ENCODE data around the gene ALG2. TPM values are rescaled to one million over a fixed set of nuclear protein-coding genes. Genes with fewer than 3 reads are reported as not detected.

The ALG2 gene
- polyA plus RNA-seq, 1 donor from 2014 or later = 15.8 TPM

GRCh38 chr9:99172124-99173091, 49.3 kb downstream of the ALG2 start:
- Histone ChIP-seq H4K20me1 (ENCODE audit: insufficient read depth) (no peaks in the 10 kb centered on the region), H3F3A (ENCODE audit: insufficient read depth, low read length, poor library complexity, severe bottlenecking) (no peaks in the 10 kb centered on the region), H3K36me3 (ENCODE audit: insufficient read depth, low read length) (no peaks in the 10 kb centered on the region), H3K9me3 (ENCODE audit: low read length) (no peaks in the 10 kb centered on the region), H3K4me3 (ENCODE audit: low read length) (peak overlapping the region; percentile 15), H3K79me2 (replicated peaks; ENCODE audit: insufficient read depth, low read length) (no peaks in the 10 kb centered on the region), H2AFZ (ENCODE audit: low read depth, low read length) (no peak overlapping the region), H3K27ac (ENCODE audit: low read length) (peak overlapping the region; percentile 34), H3K4me2 (ENCODE audit: low read length) (peak overlapping the region; percentile 35), H3K27me3 (ENCODE audit: insufficient read depth, low read depth, low read length) (no peaks in the 10 kb centered on the region), H3K9ac (ENCODE audit: low read length) (no peak overlapping the region), H3K9me2 (ENCODE audit: insufficient read depth, low read length) (no peaks in the 10 kb centered on the region)
- TF ChIP-seq RAD21 (conservative IDR thresholded peaks at IDR 0.05) (no peak), SMC3 (conservative IDR thresholded peaks at IDR 0.05; ENCODE audit: poor library complexity) (no peak), MXI1 (conservative IDR thresholded peaks at IDR 0.05; ENCODE audit: poor library complexity, severe bottlenecking) (peak; percentile 12), REST (IDR thresholded peaks at IDR 0.05; ENCODE audit: borderline replicate concordance) (no peak), TAF1 (IDR thresholded peaks at IDR 0.05; ENCODE audit: low read depth) (no peak), EZH2 (IDR thresholded peaks at IDR 0.05; ENCODE audit: borderline replicate concordance, insufficient read depth, low read length, poor library complexity, severe bottlenecking) (no peak), EP300 (conservative IDR thresholded peaks at IDR 0.05; ENCODE audit: poor library complexity, severe bottlenecking) (no peak), CTCF (IDR thresholded peaks at IDR 0.05; ENCODE audit: poor library complexity, severe bottlenecking) (no peak), POLR2AphosphoS5 (IDR thresholded peaks at IDR 0.05) (peak; percentile 32)

GRCh38 chr9:99171225-99172123, 50.3 kb downstream of the ALG2 start:
- TF ChIP-seq MXI1 (conservative IDR thresholded peaks at IDR 0.05; ENCODE audit: poor library complexity, severe bottlenecking) = no peak
- TF ChIP-seq EP300 (conservative IDR thresholded peaks at IDR 0.05; ENCODE audit: poor library complexity, severe bottlenecking) = peak; percentile 36
- TF ChIP-seq POLR2AphosphoS5 (IDR thresholded peaks at IDR 0.05) = peak; percentile 26
- no peaks in the 10 kb centered on the region for H3K79me2 ChIP-seq (replicated peaks; ENCODE audit: insufficient read depth, low read length)
- no peaks in the 10 kb centered on the region for H3K9me2 ChIP-seq (ENCODE audit: insufficient read depth, low read length)
- no peaks in the 10 kb centered on the region for H3K36me3 ChIP-seq (ENCODE audit: insufficient read depth, low read length)
- no peaks in the 10 kb centered on the region for H3K9me3 ChIP-seq (ENCODE audit: low read length)
- H3K4me3 ChIP-seq (ENCODE audit: low read length) = peak overlapping the region; percentile 15
- H3K27me3 ChIP-seq (ENCODE audit: insufficient read depth, low read depth, low read length) = no peaks in the 10 kb centered on the region
- peak overlapping the region; percentile 35 for H3K4me2 ChIP-seq (ENCODE audit: low read length)
- no peaks in the 10 kb centered on the region for H4K20me1 ChIP-seq (ENCODE audit: insufficient read depth)
- H3F3A ChIP-seq (ENCODE audit: insufficient read depth, low read length, poor library complexity, severe bottlenecking) = no peaks in the 10 kb centered on the region
- H3K9ac ChIP-seq (ENCODE audit: low read length) = no peak overlapping the region
- no peak overlapping the region for H2AFZ ChIP-seq (ENCODE audit: low read depth, low read length)
- H3K27ac ChIP-seq (ENCODE audit: low read length) = peak overlapping the region; percentile 34
